ENCODE data around the gene KRTAP10-1.

DNA sequence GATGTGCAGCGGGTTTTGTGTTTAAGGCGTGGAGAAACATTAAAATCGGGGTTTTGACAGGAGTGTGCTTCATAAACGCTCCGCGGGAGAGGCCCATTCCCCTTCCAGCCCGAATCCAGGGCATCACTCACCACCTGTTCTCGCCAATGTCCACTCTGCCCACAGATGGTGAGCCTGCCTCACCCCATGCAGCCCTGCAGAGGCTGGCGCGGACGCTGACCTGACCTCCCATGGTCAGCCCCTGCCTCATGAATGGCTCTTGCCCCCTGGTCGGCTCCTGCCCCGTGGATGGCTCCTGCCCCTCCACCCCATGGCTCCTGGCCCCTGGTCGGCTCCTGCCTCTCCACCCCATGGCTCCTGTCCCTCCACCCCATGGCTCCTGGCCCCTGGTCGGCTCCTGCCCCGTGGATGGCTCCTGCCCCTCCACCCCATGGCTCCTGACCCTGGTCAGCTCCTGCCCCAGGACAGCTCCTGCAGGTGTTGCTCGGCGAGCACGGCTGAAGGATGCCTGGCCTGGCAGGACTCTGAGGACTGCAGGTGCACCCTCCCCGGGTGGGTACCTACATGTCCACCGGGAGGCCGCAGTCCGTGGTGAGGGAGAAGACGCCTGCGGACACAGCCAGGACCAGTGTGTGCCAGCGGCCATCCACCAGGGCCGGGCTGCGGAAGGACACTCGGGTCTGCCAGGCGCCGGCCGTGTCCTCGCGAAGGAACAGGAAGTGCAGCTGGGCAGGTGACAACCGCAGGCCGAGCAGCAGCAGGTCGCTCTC lies 6.7 kb downstream of the KRTAP10-1 start:
- TF ChIP-seq, protein P1, sequence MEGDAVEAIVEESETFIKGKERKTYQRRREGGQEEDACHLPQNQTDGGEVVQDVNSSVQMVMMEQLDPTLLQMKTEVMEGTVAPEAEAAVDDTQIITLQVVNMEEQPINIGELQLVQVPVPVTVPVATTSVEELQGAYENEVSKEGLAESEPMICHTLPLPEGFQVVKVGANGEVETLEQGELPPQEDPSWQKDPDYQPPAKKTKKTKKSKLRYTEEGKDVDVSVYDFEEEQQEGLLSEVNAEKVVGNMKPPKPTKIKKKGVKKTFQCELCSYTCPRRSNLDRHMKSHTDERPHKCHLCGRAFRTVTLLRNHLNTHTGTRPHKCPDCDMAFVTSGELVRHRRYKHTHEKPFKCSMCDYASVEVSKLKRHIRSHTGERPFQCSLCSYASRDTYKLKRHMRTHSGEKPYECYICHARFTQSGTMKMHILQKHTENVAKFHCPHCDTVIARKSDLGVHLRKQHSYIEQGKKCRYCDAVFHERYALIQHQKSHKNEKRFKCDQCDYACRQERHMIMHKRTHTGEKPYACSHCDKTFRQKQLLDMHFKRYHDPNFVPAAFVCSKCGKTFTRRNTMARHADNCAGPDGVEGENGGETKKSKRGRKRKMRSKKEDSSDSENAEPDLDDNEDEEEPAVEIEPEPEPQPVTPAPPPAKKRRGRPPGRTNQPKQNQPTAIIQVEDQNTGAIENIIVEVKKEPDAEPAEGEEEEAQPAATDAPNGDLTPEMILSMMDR (IDR thresholded peaks at IDR 0.05) = no peak
- TF ChIP-seq POLR2AphosphoS5 (IDR thresholded peaks at IDR 0.05) (no peak), EP300 (IDR thresholded peaks at IDR 0.05) (no peak)
